ENCODE data around the gene BTLA.
"Not testable (repeated sequence)": the region's sequence is repeated elsewhere in the genome, so short reads cannot be mapped to it uniquely, and the experiment has no call there.

The BTLA gene

GRCh38 chr3:112446343-112446742 is 52.9 kb downstream of the BTLA start:
- DNase-seq (ENCODE audit: low read depth in 4 of 4, low spot score in 1 of 4): no peak

DNA sequence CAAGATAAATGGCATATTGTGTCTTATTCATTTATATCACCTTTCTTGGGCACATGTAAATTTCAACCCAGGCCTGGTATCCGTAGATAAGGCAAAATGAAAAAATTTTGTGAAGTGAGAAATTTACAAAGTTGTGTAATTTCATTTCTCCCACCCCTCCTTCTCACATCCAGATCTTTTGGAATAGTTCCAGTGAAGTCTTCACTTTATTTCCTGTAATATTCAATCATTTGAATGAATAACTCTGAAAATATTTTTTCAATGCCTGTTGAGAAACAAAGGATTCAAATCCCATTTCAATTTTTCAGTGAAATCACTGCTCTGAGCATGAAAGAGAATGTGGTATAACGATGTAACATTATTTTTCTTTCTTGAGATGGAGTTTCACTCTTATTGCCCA is 53.4 kb downstream of the BTLA start:
- DNase-seq (ENCODE audit: low read depth in 4 of 4, low spot score in 1 of 4): no peak

GRCh38 chr3:112437146-112438022 is 61.9 kb downstream of the BTLA start:
- no peak for DNase-seq (ENCODE audit: low read depth in 4 of 4, low spot score in 1 of 4)

- DNase-seq (ENCODE audit: low read depth in 4 of 4, low spot score in 1 of 4): no peak
Measured at GRCh38 chr3:112429960-112430359, 69.3 kb downstream of the BTLA start.

DNA sequence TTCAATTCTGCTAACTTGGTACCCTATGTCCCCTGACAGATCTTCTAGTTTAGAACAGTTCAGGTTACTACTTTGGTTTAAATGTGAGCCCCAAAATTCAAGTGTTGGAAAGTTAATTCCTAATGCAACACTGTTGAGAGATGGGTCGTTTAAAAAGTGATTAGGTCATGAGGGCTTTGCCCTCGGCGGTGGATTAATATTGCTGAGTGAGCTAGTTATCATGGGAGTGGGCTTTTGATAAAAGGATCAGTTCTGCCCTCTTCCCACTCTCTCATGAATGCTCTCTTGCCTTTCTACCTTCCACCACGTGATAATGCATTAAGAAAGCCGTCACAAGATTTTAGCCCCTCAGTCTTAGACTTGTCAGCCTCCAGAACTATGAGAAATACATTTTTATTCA is 72.1 kb downstream of the BTLA start:
- no peak for DNase-seq (ENCODE audit: low read depth in 4 of 4, low spot score in 1 of 4)

GRCh38 chr3:112425858-112426750 is 73.2 kb downstream of the BTLA start:
- no peak for DNase-seq (ENCODE audit: low read depth in 4 of 4, low spot score in 1 of 4)

GRCh38 chr3:112425382-112425781 is 73.9 kb downstream of the BTLA start:
- DNase-seq (ENCODE audit: low read depth in 4 of 4, low spot score in 1 of 4): no peak

GRCh38 chr3:112424394-112424793 is 74.9 kb downstream of the BTLA start:
- DNase-seq (ENCODE audit: low read depth in 4 of 4, low spot score in 1 of 4): no peak

GRCh38 chr3:112422921-112423320 is 76.4 kb downstream of the BTLA start:
- not testable (repeated sequence) for DNase-seq (ENCODE audit: low read depth in 4 of 4, low spot score in 1 of 4)

DNA sequence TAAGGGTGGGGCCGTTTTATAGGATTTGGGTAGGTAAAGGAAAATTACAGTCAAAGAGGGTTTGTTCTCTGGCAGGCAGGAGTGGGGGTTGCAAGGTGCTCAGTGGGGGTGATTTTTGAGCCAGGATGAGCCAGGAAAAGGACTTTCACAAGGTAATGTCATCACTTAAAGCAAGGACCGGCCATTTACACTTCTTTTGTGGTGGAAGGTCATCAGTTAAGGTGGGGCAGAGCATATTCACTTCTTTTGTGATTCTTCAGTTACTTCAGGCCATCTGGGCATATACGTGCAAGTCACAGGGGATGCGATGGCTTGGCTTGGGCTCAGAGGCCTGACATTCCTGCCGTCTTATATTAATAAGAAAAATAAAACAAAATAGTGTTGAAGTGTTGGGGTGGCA is 80.7 kb downstream of the BTLA start:
- DNase-seq (ENCODE audit: low read depth in 4 of 4, low spot score in 1 of 4): not testable (repeated sequence)

DNA sequence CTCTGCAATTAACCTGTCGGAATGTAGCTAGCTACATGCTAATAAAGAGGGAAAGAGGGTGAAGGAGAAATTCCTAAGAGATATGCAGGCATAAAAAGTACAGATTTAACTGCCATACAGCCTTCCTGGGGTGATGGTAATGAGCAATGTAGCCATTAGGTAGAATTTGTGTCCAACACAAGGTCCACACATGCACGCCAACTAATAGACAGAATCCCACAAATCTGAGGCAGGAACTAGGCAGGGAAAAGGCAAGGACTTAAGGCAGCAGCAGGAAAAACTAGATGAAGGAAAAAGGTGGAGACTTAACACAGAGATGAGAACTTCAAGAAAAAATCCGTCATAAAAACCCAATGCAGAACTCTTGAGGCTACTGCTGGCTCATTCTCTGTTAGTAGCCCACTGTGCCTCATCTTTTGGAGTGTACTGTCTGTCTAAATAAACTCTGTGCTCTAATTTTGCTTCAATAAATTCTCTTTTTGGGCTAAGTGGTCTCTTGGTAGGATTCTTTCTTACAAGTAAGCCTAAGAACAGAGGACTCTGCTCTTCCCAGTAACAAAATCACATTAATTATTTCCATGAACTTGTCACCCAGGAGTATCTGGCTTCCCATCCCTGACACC is 81.5 kb downstream of the BTLA start:
- no peak for DNase-seq (ENCODE audit: low read depth in 4 of 4, low spot score in 1 of 4)

GRCh38 chr3:112416391-112417212 is 82.7 kb downstream of the BTLA start:
- no peak for DNase-seq (ENCODE audit: low read depth in 4 of 4, low spot score in 1 of 4)

- DNase-seq (ENCODE audit: low read depth in 4 of 4, low spot score in 1 of 4): no peak
Measured at GRCh38 chr3:112415390-112415789, 83.9 kb downstream of the BTLA start.
